Upper lobe of left lung (tissue), 4 donors: Measurements from ENCODE around the gene ARHGAP15.

ENCODE experiments used
- CTCF ChIP-seq, 6 experiments: fragments of 450-650 bp in 4 of 6; fragments of 200-600 bp in 2 of 6; sonication (generic) in 2 of 6; IDR thresholded peaks; one replicate each; pipeline ENCODE4 v1.5.1; 2016 to 2019; ENCODE audit warnings: antibody characterized with exemption in 6 of 6
- EP300 ChIP-seq, 4 donors: sonication (generic); formaldehyde crosslinking; IDR thresholded peaks; one replicate each; pipeline ENCODE4 v1.5.1; 2017; ENCODE audit warnings: antibody characterized with exemption in 4 of 4, control low read depth in 2 of 4
- POLR2A ChIP-seq, 4 donors: fragments of 450-650 bp; IDR thresholded peaks; one replicate each; pipeline ENCODE4 v1.5.1; 2016 to 2017; ENCODE audit warnings: antibody characterized with exemption in 4 of 4, mild to moderate bottlenecking in 2 of 4
- POLR2AphosphoS5 ChIP-seq, 2 donors: sonication (generic); formaldehyde crosslinking; IDR thresholded peaks; one replicate each; pipeline ENCODE4 v1.5.1; 2017; ENCODE audit warnings: antibody characterized with exemption in 2 of 2

GRCh38 chr2:143159486-143159840 lies 30.2 kb downstream of the ARHGAP15 start:
- TF ChIP-seq POLR2A (IDR thresholded peaks at IDR 0.05), result no peak
- TF ChIP-seq CTCF (IDR thresholded peaks at IDR 0.05), result no peak
- TF ChIP-seq EP300 (IDR thresholded peaks at IDR 0.05), result no peak
- TF ChIP-seq POLR2AphosphoS5 (IDR thresholded peaks at IDR 0.05), result no peak
